Naive thymus-derived CD8-positive, alpha-beta T cell (primary cell): ENCODE data around the gene PHF8. TPM values are rescaled to one million over a fixed set of nuclear protein-coding genes. Genes with fewer than 3 reads are reported as not detected.

Source experiments
- ATAC-seq, 2 donors: fragments of 150-1000 bp; cut with Tn5 transposase in 1 of 2; sonication (Bioruptor Pico), chemical (Tn5 transposase) in 1 of 2; 1 replicate in 1 of 2; 2 replicates in 1 of 2; pipeline ENCODE4 v1.10.0; 2021; ENCODE audit warnings: mild to moderate bottlenecking in 2 of 2, moderate library complexity in 2 of 2
- POLR2A ChIA-PET: fragments of 350-600 bp; sonication (Branson Sonifier 250); formaldehyde crosslinking; loops from one replicate; lab custom pipeline; 2021; ENCODE audit warnings: antibody characterized with exemption; lab: Charles Lee
- DNase-seq, 10 donors: peaks; one replicate each; pipeline versions ENCODE4 v3.0.0 to v3.0.0-alpha.2; 2020 to 2022
- H3K27ac Mint-ChIP-seq, 10 donors: one replicate each; pipeline ENCODE4 v1.8.0; 2020 to 2022; ENCODE audit warnings: mild to moderate bottlenecking in 10 of 10, mixed read lengths in 10 of 10, moderate library complexity in 4 of 10, inconsistent platforms in 1 of 10
- H3K27me3 Mint-ChIP-seq, 5 donors: one replicate each; pipeline ENCODE4 v1.8.0; 2021 to 2022; ENCODE audit warnings: mixed read lengths in 5 of 5
- H3K36me3 Mint-ChIP-seq, 3 donors: one replicate each; pipeline ENCODE4 v1.8.0; 2020 to 2022; ENCODE audit warnings: mixed read lengths in 3 of 3, mild to moderate bottlenecking in 2 of 3, inconsistent platforms in 1 of 3
- H3K4me1 Mint-ChIP-seq, 4 donors: one replicate each; pipeline ENCODE4 v1.8.0; 2021 to 2022; ENCODE audit warnings: mixed read lengths in 4 of 4
- H3K4me3 Mint-ChIP-seq, 10 donors: one replicate each; pipeline ENCODE4 v1.8.0; 2020 to 2022; ENCODE audit warnings: mild to moderate bottlenecking in 10 of 10, mixed read lengths in 10 of 10, moderate library complexity in 6 of 10, inconsistent platforms in 1 of 10
- H3K9me3 Mint-ChIP-seq, 9 donors: one replicate each; pipeline ENCODE4 v1.8.0; 2020 to 2022; ENCODE audit warnings: mixed read lengths in 9 of 9, mild to moderate bottlenecking in 3 of 9, inconsistent platforms in 1 of 9, moderate library complexity in 1 of 9
- polyA plus RNA-seq, 3 donors: library from polyadenylated mRNA; unstranded; fragments of 300-500 nt; fragmentation: Illumina TruSeq; gene quantifications; one replicate each; pipeline ENCODE4 v1.2.3, GENCODE V29; 2021
- total RNA-seq, 8 experiments: library from RNA in 2 of 8; stranded (reverse) in 2 of 8; gene quantifications; one replicate each; pipeline ENCODE4 v1.2.3 and lab custom pipeline; 2021 to 2026

Gene PHF8
- total and polyA plus RNA-seq, 5 experiments from 2014 or later = 12.0 to 62.9 (median 16.3) TPM

GRCh38 chrX:54049801-54050200 is 5.5 kb upstream of the PHF8 start:
- POLR2A ChIA-PET = no interaction called here
- Mint-ChIP-seq H3K4me3 (no peak overlapping the region), H3K9me3 (no peaks in the 10 kb centered on the region), H3K27me3 (no peaks in the 10 kb centered on the region), H3K4me1 (peaks cover 0 to 9% (median 3%) of the 10 kb centered on the region in 4 donors), H3K36me3 (no peaks in the 10 kb centered on the region), H3K27ac (no peak overlapping the region)
- no peak for ATAC-seq
- no peak for DNase-seq

DNA sequence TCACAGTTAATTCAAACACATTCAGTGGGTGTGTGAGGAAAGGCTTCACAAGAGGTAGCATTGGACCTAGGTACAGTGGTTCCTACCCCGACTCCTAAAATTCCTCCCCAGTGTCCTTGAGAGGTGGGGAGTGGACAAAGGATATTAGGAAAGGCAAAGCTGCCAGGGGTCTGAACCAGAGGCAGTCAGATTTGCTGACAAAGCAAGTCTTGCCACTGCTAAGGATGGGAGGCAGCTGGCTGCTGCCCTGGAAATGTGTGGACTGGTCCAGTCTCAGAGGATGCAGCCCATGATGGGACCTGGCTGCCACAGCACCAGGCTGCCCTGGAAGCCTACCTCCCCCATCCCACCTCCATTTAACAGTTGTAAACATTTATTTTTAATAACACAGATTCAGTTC is 4.1 kb upstream of the PHF8 start:
- POLR2A ChIA-PET = no interaction called here
- no peak for DNase-seq
- no peak overlapping the region for H3K4me3 Mint-ChIP-seq
- ATAC-seq = no peak
- no peaks in the 10 kb centered on the region for H3K9me3 Mint-ChIP-seq
- no peaks in the 10 kb centered on the region for H3K27me3 Mint-ChIP-seq
- peaks cover under 1 to 10% (median 4%) of the 10 kb centered on the region in 4 donors for H3K4me1 Mint-ChIP-seq
- no peak overlapping the region for H3K27ac Mint-ChIP-seq
- peaks cover 0 to under 1% (median 0%) of the 10 kb centered on the region in 3 donors for H3K36me3 Mint-ChIP-seq

- H3K4me3 Mint-ChIP-seq = peak overlapping the region in 7 of 10 donors; percentile 15 to 95 (median 91)
- no peaks in the 10 kb centered on the region for H3K9me3 Mint-ChIP-seq
- POLR2A ChIA-PET = interaction anchor here (0.6 to 3.9 kb wide), 3 partner anchors 17 to 594 kb away, joined by 4 to 47 read pairs (median 21); partner anchors contain the start of gene FAM120C
- H3K27me3 Mint-ChIP-seq = no peaks in the 10 kb centered on the region
- DNase-seq = no peak
- peaks cover 0 to 16% (median 0%) of the 10 kb centered on the region in 3 donors for H3K36me3 Mint-ChIP-seq
- peaks cover 4 to 19% (median 10%) of the 10 kb centered on the region in 4 donors for H3K4me1 Mint-ChIP-seq
- peak overlapping the region; percentile 93 to 99 (median 97) for H3K27ac Mint-ChIP-seq
- no peak for ATAC-seq
These were observed 1.4 kb upstream of the PHF8 start for GRCh38 chrX:54045563-54046228.

GRCh38 chrX:54044877-54045338 is 635 bp upstream of the PHF8 start:
- Mint-ChIP-seq H3K4me3 (peak overlapping the region; percentile 82 to 96 (median 92)), H3K9me3 (no peaks in the 10 kb centered on the region), H3K27ac (peak overlapping the region; percentile 93 to 99 (median 97)), H3K36me3 (peaks cover 0 to 22% (median 4%) of the 10 kb centered on the region in 3 donors), H3K4me1 (peaks cover 4 to 21% (median 15%) of the 10 kb centered on the region in 4 donors), H3K27me3 (no peaks in the 10 kb centered on the region)
- POLR2A ChIA-PET = interaction anchor here (0.5 to 3.9 kb wide), 13 partner anchors 9 to 1444 kb away, joined by 3 to 47 read pairs (median 5); partner anchors contain the start of genes APEX2, FAM120C, GNL3L and MAGEH1
- ATAC-seq = no peak
- no peak for DNase-seq

DNA sequence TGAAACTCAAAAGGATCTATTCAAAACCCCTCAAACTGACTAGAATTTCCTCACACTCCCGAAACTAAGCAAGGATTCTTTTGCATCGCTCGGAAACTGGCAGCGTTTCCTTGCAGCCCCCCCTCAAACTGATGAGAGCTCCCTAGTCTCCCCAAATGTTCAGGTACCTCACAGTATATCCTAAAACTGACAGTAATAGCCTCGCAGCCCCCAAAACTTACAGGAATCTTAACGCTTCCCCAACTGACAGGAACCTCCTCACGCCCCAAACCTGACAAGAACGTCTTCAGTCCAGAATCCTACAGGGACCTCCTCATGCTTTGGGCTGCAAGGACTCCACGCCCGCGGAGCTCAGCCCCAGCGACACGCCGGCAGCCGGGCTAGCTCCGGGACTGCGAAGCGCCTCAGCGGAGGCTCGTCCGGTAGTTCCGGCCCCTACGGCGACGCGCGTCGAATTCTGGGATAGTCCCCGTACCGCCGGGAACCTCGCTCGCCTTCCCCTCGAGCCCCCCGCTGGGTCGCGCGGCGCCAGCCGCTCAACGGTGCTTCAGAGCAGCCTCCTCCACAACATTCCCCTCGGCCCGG is 640 bp downstream of the PHF8 start:
- Mint-ChIP-seq H3K27me3 (no peaks in the 10 kb centered on the region), H3K4me1 (peaks cover 4 to 21% (median 16%) of the 10 kb centered on the region in 4 donors), H3K4me3 (peak overlapping the region; percentile 88 to 96 (median 92)), H3K36me3 (peaks cover 0 to 30% (median 4%) of the 10 kb centered on the region in 3 donors), H3K27ac (peak overlapping the region; percentile 93 to 99 (median 97)), H3K9me3 (no peaks in the 10 kb centered on the region)
- ATAC-seq (peak in 1 of 2 donors; percentile 19), DNase-seq (peak in 6 of 10 donors; percentile 7 to 43 (median 24))
- POLR2A ChIA-PET = interaction anchor here (0.6 to 3.9 kb wide), 14 partner anchors 8 to 1445 kb away, joined by 3 to 47 read pairs (median 5); partner anchors contain the start of genes APEX2, FAM120C, GNL3L and RIBC1

DNA sequence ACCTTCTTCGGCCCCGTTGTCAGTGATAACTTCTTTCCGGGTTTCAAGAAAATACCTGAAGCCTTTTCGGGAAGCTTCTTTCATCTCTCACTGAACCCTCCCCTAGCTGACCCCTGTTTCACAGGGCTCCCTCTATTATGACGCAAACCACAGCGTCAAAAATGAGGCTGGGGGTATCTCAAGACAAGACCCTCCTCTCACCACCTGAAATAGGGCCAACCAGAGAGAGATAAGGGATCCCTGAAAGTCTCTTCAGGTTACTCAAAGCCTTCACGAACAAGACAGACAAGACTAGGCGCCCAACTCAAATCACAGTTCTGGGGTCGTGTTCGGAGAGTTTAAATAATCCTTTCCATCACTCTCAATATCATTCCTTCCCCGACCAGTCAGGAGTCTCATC is 1.2 kb downstream of the PHF8 start:
- H3K4me3 Mint-ChIP-seq = peak overlapping the region; percentile 88 to 96 (median 92)
- H3K9me3 Mint-ChIP-seq = no peaks in the 10 kb centered on the region
- DNase-seq = peak in 3 of 10 donors; percentile 8 to 25 (median 16)
- peaks cover 4 to 21% (median 16%) of the 10 kb centered on the region in 4 donors for H3K4me1 Mint-ChIP-seq
- no peaks in the 10 kb centered on the region for H3K27me3 Mint-ChIP-seq
- no peak for ATAC-seq
- peaks cover 0 to 33% (median 4%) of the 10 kb centered on the region in 3 donors for H3K36me3 Mint-ChIP-seq
- H3K27ac Mint-ChIP-seq = peak overlapping the region; percentile 93 to 99 (median 97)
- POLR2A ChIA-PET = interaction anchor here (0.5 to 3.9 kb wide), 8 partner anchors 140 to 1446 kb away, joined by 3 to 47 read pairs (median 4); partner anchors contain the start of genes APEX2, FAM120C, RIBC1 and SMC1A

GRCh38 chrX:54042609-54043021 is 1.7 kb downstream of the PHF8 start:
- Mint-ChIP-seq H3K4me1 (peaks cover 4 to 24% (median 17%) of the 10 kb centered on the region in 4 donors), H3K27me3 (no peaks in the 10 kb centered on the region), H3K4me3 (peak overlapping the region; percentile 88 to 96 (median 92)), H3K9me3 (no peaks in the 10 kb centered on the region), H3K36me3 (peaks cover 0 to 37% (median 4%) of the 10 kb centered on the region in 3 donors), H3K27ac (peak overlapping the region; percentile 93 to 99 (median 97))
- POLR2A ChIA-PET = interaction anchor here (0.5 to 3.9 kb wide), 7 partner anchors 140 to 1446 kb away, joined by 3 to 47 read pairs (median 5); partner anchors contain the start of genes APEX2, FAM120C and USP51
- ATAC-seq (no peak), DNase-seq (peak in 9 of 10 donors; percentile 9 to 68 (median 22))

- Mint-ChIP-seq H3K36me3 (peaks cover 0 to 90% (median 6%) of the 10 kb centered on the region in 3 donors), H3K27ac (no peak overlapping the region), H3K4me3 (no peak overlapping the region)
These were observed 13.9 kb downstream of the PHF8 start for GRCh38 chrX:54030329-54030728.

GRCh38 chrX:54029529-54030143 is 14.6 kb downstream of the PHF8 start:
- H3K36me3 Mint-ChIP-seq = peaks cover 0 to 85% (median 6%) of the 10 kb centered on the region in 3 donors
- peaks cover 9 to 47% (median 34%) of the 10 kb centered on the region in 4 donors for H3K4me1 Mint-ChIP-seq
- DNase-seq (no peak), ATAC-seq (no peak)
- no peak overlapping the region for H3K4me3 Mint-ChIP-seq
- H3K27me3 Mint-ChIP-seq = no peaks in the 10 kb centered on the region
- H3K27ac Mint-ChIP-seq = peak overlapping the region in 3 of 10 donors; percentile 38 to 88 (median 76)
- POLR2A ChIA-PET = no interaction called here
- H3K9me3 Mint-ChIP-seq = peaks cover 0 to 2% (median 0%) of the 10 kb centered on the region in 9 donors

More at GRCh38 chrX:54030329-54030728, 13.9 kb downstream of the PHF8 start:
- no peak for DNase-seq
- POLR2A ChIA-PET = no interaction called here
- ATAC-seq = no peak
- Mint-ChIP-seq H3K4me1 (peaks cover 9 to 46% (median 33%) of the 10 kb centered on the region in 4 donors), H3K27me3 (no peaks in the 10 kb centered on the region), H3K9me3 (peaks cover 0 to 2% (median 0%) of the 10 kb centered on the region in 9 donors)

DNA sequence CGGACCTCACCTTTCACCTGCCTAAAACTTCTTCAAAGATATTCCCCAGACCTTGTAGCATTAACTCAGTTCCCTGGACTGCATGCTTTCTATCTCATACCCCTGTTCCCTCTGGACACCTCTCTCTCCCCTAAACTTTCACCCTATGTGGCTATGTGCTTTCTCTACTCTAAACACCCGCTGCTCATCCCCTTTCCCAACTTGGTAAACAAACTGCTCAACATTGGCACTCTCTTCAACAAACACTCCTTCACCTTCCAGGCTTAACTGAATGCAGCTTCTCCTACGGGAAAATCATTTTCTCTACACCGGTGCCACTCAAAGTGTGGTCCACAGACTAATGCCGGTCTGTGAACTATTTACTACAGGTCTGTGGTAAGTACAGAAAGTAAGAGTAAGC is 19.9 kb downstream of the PHF8 start:
- Mint-ChIP-seq H3K27me3 (no peaks in the 10 kb centered on the region), H3K36me3 (peaks cover 0 to 71% (median 6%) of the 10 kb centered on the region in 3 donors)

GRCh38 chrX:54012830-54013500 is 31.3 kb downstream of the PHF8 start:
- H3K27ac Mint-ChIP-seq = no peak overlapping the region
- H3K9me3 Mint-ChIP-seq = no peaks in the 10 kb centered on the region
- POLR2A ChIA-PET = no interaction called here
- H3K27me3 Mint-ChIP-seq = no peaks in the 10 kb centered on the region
- H3K36me3 Mint-ChIP-seq = peaks cover 3 to 80% (median 7%) of the 10 kb centered on the region in 3 donors
- ATAC-seq (no peak), DNase-seq (no peak)
- no peak overlapping the region for H3K4me3 Mint-ChIP-seq
- H3K4me1 Mint-ChIP-seq = peaks cover 0 to 2% (median 0%) of the 10 kb centered on the region in 4 donors

More for the DNA sequence above, 19.9 kb downstream of the PHF8 start:
- H3K27ac Mint-ChIP-seq = peak overlapping the region in 2 of 10 donors; percentile 32 to 70
- ATAC-seq = no peak
- POLR2A ChIA-PET = interaction anchor here (0.6 kb wide), 1 partner anchor 20 kb away, joined by 4 read pairs; no protein-coding TSS in a partner anchor
- H3K4me3 Mint-ChIP-seq = no peak overlapping the region
- H3K9me3 Mint-ChIP-seq = peaks cover 0 to 2% (median 0%) of the 10 kb centered on the region in 9 donors
- H3K4me1 Mint-ChIP-seq = peaks cover 5 to 28% (median 25%) of the 10 kb centered on the region in 4 donors
- no peak for DNase-seq
